KMS-11 (cell line): Measurements from ENCODE around the gene AGPAT2.

Experiments
- H2AFZ ChIP-seq: fragments of 200-600 bp; sonication (generic); 2 replicates; pipeline ENCODE4 v1.6.1; 2016; ENCODE audit warnings: antibody characterized with exemption, mixed run types, low read depth
- H3K27ac ChIP-seq: fragments of 200-600 bp; sonication (generic); 2 replicates; pipeline ENCODE4 v1.6.1; 2016; ENCODE audit warnings: mild to moderate bottlenecking, mixed run types
- H3K27me3 ChIP-seq: fragments of 200-600 bp; sonication (generic); 2 replicates; pipeline ENCODE4 v1.6.1; 2017; ENCODE audit warnings: mild to moderate bottlenecking, low read depth, mixed run types, moderate library complexity; ENCODE audit not compliant: insufficient read depth
- H3K36me3 ChIP-seq: fragments of 200-600 bp; sonication (generic); 2 replicates; pipeline ENCODE4 v1.6.1; 2017; ENCODE audit warnings: mild to moderate bottlenecking, mixed run types; ENCODE audit not compliant: insufficient read depth
- H3K4me1 ChIP-seq: fragments of 200-600 bp; sonication (generic); 2 replicates; pipeline ENCODE4 v1.6.1; 2016; ENCODE audit warnings: mild to moderate bottlenecking, low read depth, mixed run types; ENCODE audit not compliant: poor library complexity, severe bottlenecking
- H3K4me2 ChIP-seq: fragments of 200-600 bp; sonication (generic); 2 replicates; pipeline ENCODE4 v1.7.0; 2016; ENCODE audit warnings: mild to moderate bottlenecking, mixed run types
- H3K4me3 ChIP-seq: fragments of 200-600 bp; sonication (generic); IDR thresholded peaks from 2 replicates; pipeline ENCODE4 v1.6.1; 2017; ENCODE audit warnings: low read depth, low read length, mixed read lengths; ENCODE audit not compliant: insufficient read depth
- H3K79me2 ChIP-seq: fragments of 200-600 bp; sonication (generic); 2 replicates; pipeline ENCODE4 v1.6.1; 2016; ENCODE audit warnings: low read depth, mixed run types; ENCODE audit not compliant: insufficient read depth
- H3K9ac ChIP-seq: fragments of 200-600 bp; sonication (generic); 2 replicates; pipeline ENCODE4 v1.6.1; 2016; ENCODE audit warnings: mild to moderate bottlenecking, mixed run types
- H4K20me1 ChIP-seq: fragments of 200-600 bp; sonication (generic); 2 replicates; pipeline ENCODE4 v1.6.1; 2016; ENCODE audit warnings: mild to moderate bottlenecking, mixed run types; ENCODE audit not compliant: insufficient read depth
- CTCF ChIP-seq: fragments of 200-600 bp; sonication (generic); conservative IDR thresholded peaks from 2 replicates; pipeline ENCODE4 v1.6.1; 2017; ENCODE audit warnings: low read depth, mild to moderate bottlenecking, antibody characterized with exemption, low read length, moderate library complexity, mixed read lengths

Gene AGPAT2

GRCh38 chr9:136673088-136673974, 13.9 kb downstream of the AGPAT2 start:
- Histone ChIP-seq H3K27me3 (peaks cover 16% of the 10 kb centered on the region; the same call in 1 of the 2 replicates), H2AFZ (no peak overlapping the region), H3K79me2 (no peaks in the 10 kb centered on the region), H3K4me2 (no peak overlapping the region), H3K4me3 (no peak overlapping the region), H3K9ac (no peak overlapping the region), H4K20me1 (no peaks in the 10 kb centered on the region), H3K27ac (no peak overlapping the region), H3K4me1 (peaks cover 5% of the 10 kb centered on the region), H3K36me3 (no peaks in the 10 kb centered on the region)
- no peak for TF ChIP-seq CTCF

- Histone ChIP-seq H3K9ac (no peak overlapping the region), H4K20me1 (no peaks in the 10 kb centered on the region), H2AFZ (no peak overlapping the region), H3K4me3 (no peak overlapping the region), H3K27me3 (peaks cover 23% of the 10 kb centered on the region), H3K4me1 (peaks cover 5% of the 10 kb centered on the region), H3K4me2 (no peak overlapping the region), H3K27ac (no peak overlapping the region), H3K36me3 (no peaks in the 10 kb centered on the region), H3K79me2 (no peaks in the 10 kb centered on the region)
- no peak for TF ChIP-seq CTCF
Observed at GRCh38 chr9:136672431-136673087, 14.7 kb downstream of the AGPAT2 start.

GRCh38 chr9:136671646-136672430, 15.4 kb downstream of the AGPAT2 start:
- TF ChIP-seq CTCF = peak; percentile 91
- Histone ChIP-seq H4K20me1 (no peaks in the 10 kb centered on the region), H3K36me3 (no peaks in the 10 kb centered on the region), H3K9ac (no peak overlapping the region), H3K27me3 (peaks cover 30% of the 10 kb centered on the region), H3K4me2 (no peak overlapping the region), H3K4me3 (no peak overlapping the region), H3K27ac (no peak overlapping the region), H2AFZ (no peak overlapping the region), H3K79me2 (no peaks in the 10 kb centered on the region), H3K4me1 (peaks cover 5% of the 10 kb centered on the region)

- no peak overlapping the region for H3K9ac ChIP-seq
- H3K27me3 ChIP-seq = peaks cover 36% of the 10 kb centered on the region
- no peak overlapping the region for H3K27ac ChIP-seq
- peaks cover 5% of the 10 kb centered on the region for H3K4me1 ChIP-seq
- no peaks in the 10 kb centered on the region for H3K36me3 ChIP-seq
- no peak overlapping the region for H3K4me3 ChIP-seq
- TF ChIP-seq CTCF = no peak
- no peaks in the 10 kb centered on the region for H4K20me1 ChIP-seq
- no peak overlapping the region for H2AFZ ChIP-seq
- no peak overlapping the region for H3K4me2 ChIP-seq
- no peaks in the 10 kb centered on the region for H3K79me2 ChIP-seq
Observed at GRCh38 chr9:136671254-136671614, 16.0 kb downstream of the AGPAT2 start.
